ENCODE results near the gene UBE2A.

The UBE2A gene

DNA sequence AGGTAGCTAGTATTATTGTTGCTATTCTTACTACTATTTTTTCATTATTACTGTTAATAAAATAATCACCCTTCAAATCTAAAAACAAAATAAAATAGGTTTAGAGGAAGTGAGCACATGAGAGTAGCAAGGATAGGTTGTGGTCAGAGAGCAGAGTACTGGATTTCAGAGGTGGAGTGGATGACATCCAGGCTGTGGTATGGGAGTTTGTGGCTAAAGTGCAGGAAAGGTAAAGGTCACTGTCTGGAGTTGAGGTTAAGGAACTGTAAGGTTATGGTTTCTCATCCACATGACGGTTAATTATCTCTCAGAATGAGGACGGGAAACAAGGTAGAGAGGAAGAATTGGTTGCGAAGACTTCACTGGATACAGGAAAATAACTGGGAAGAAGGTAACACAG lies 36.9 kb upstream of the UBE2A start:
- H3K36me3 ChIP-seq (ENCODE audit: control insufficient read depth in 2 of 2, insufficient read depth in 1 of 2, low read length in 2 of 2) = peaks cover 0 to 17% of the 10 kb centered on the region in 2 experiments; a peak in 2 of 3 replicates
- TF ChIP-seq ZNF266 (tag by site-specific recombination; IDR thresholded peaks at IDR 0.05; ENCODE audit: low read depth) (no peak), MYNN (tag by site-specific recombination; IDR thresholded peaks at IDR 0.05; ENCODE audit: borderline replicate concordance) (no peak), GLIS1 (tag by site-specific recombination; IDR thresholded peaks at IDR 0.05) (no peak), ZNF366 (tag by site-specific recombination; conservative IDR thresholded peaks at IDR 0.05) (no peak), MEIS1 (CRISPR knock-in tag; IDR thresholded peaks at IDR 0.05; ENCODE audit: borderline replicate concordance) (no peak), SP3 (tag by site-specific recombination; IDR thresholded peaks at IDR 0.05) (no peak), ZNF785 (tag by site-specific recombination; IDR thresholded peaks at IDR 0.05) (no peak), ZNF654 (tag by site-specific recombination; IDR thresholded peaks at IDR 0.05; ENCODE audit: low read depth) (no peak)
- POLR2A ChIA-PET = no interaction called here
- H3K4me3 ChIP-seq (ENCODE audit: low read depth, low read length) = no peak overlapping the region
- no peaks in the 10 kb centered on the region for H3K4me1 ChIP-seq (ENCODE audit: control insufficient read depth, insufficient read depth, low read length)
- CTCF ChIA-PET = no interaction called here
- no peak overlapping the region for H3K27ac ChIP-seq (ENCODE audit: extremely low read depth, low read depth, low read length)
- no peaks in the 10 kb centered on the region for H3K9me3 ChIP-seq (ENCODE audit: control insufficient read depth, insufficient read depth, low read depth, low read length)

DNA sequence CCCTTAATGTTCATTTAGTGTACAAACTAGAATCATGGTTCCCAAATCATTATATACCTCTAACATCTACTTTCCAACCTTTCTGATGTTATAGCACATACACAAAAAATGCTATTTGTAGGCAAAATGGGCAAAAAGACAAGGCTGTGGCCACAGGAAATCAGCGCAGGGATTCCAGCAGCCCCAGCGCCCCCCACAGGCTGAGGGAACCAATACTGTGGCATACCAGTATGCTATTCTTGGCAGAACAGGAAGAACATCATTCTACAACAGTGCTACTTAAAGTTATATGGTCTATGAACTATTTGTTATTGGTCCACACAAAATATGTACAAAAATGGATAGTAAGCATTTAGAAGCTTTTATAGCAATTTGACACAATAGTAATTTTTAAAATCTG lies 34.5 kb upstream of the UBE2A start:
- ChIA-PET CTCF (interaction anchor here (0.7 to 1.2 kb wide), 2 partner anchors 13 to 27 kb away, joined by 3 to 4 read pairs; no protein-coding TSS in a partner anchor), POLR2A (no interaction called here)
- Histone ChIP-seq H3K27ac (ENCODE audit: extremely low read depth, low read depth, low read length) (no peak overlapping the region), H3K36me3 (ENCODE audit: control insufficient read depth in 2 of 2, insufficient read depth in 1 of 2, low read length in 2 of 2) (peaks cover 0 to 17% of the 10 kb centered on the region in 2 experiments; a peak in 2 of 3 replicates), H3K4me1 (ENCODE audit: control insufficient read depth, insufficient read depth, low read length) (no peaks in the 10 kb centered on the region), H3K9me3 (ENCODE audit: control insufficient read depth, insufficient read depth, low read depth, low read length) (no peaks in the 10 kb centered on the region), H3K4me3 (ENCODE audit: low read depth, low read length) (no peak overlapping the region)
- no peak for TF ChIP-seq SCRT2 (tag by site-specific recombination; IDR thresholded peaks at IDR 0.05)
- no peak for TF ChIP-seq FEZF1 (tag by site-specific recombination; IDR thresholded peaks at IDR 0.05)
- TF ChIP-seq, protein P1, sequence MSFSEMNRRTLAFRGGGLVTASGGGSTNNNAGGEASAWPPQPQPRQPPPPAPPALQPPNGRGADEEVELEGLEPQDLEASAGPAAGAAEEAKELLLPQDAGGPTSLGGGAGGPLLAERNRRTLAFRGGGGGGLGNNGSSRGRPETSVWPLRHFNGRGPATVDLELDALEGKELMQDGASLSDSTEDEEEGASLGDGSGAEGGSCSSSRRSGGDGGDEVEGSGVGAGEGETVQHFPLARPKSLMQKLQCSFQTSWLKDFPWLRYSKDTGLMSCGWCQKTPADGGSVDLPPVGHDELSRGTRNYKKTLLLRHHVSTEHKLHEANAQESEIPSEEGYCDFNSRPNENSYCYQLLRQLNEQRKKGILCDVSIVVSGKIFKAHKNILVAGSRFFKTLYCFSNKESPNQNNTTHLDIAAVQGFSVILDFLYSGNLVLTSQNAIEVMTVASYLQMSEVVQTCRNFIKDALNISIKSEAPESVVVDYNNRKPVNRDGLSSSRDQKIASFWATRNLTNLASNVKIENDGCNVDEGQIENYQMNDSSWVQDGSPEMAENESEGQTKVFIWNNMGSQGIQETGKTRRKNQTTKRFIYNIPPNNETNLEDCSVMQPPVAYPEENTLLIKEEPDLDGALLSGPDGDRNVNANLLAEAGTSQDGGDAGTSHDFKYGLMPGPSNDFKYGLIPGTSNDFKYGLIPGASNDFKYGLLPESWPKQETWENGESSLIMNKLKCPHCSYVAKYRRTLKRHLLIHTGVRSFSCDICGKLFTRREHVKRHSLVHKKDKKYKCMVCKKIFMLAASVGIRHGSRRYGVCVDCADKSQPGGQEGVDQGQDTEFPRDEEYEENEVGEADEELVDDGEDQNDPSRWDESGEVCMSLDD (tag by site-specific recombination; IDR thresholded peaks at IDR 0.05) = no peak
- no peak for TF ChIP-seq KLF10 (tag by site-specific recombination; IDR thresholded peaks at IDR 0.05)
- no peak for TF ChIP-seq ZNF660 (tag by site-specific recombination; IDR thresholded peaks at IDR 0.05)
- TF ChIP-seq ZNF184 (tag by site-specific recombination; IDR thresholded peaks at IDR 0.05) = no peak
- TF ChIP-seq ZNF621 (tag by site-specific recombination; IDR thresholded peaks at IDR 0.05) = no peak
- TF ChIP-seq SCRT1 (tag by site-specific recombination; IDR thresholded peaks at IDR 0.05; ENCODE audit: borderline replicate concordance) = no peak
- no peak for TF ChIP-seq ZNF211 (tag by site-specific recombination; IDR thresholded peaks at IDR 0.05; ENCODE audit: low read depth)
- no peak for TF ChIP-seq ZNF292 (tag by site-specific recombination; IDR thresholded peaks at IDR 0.05; ENCODE audit: borderline replicate concordance, low read depth)

DNA sequence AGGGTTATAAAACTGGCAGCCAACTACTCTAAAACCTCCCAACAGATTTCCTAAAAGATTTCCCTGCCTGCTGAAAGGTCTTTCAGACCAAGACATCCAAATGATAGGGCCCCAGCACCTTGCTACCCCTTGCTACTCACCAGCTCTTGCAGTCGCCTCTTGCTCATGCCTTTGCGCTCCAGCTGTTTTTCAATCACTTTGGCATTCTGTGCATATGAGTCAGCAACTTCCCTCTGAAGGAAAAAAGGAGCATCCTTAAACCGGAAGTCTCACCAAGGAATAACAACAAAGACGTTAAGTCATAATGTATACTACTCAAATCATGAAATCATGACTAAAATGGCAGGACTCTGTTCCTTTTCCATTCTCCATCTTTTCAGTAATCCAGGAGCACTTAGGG lies 33.2 kb upstream of the UBE2A start:
- peaks cover 0 to 17% of the 10 kb centered on the region in 2 experiments; a peak in 2 of 3 replicates for H3K36me3 ChIP-seq (ENCODE audit: control insufficient read depth in 2 of 2, insufficient read depth in 1 of 2, low read length in 2 of 2)
- H3K4me3 ChIP-seq (ENCODE audit: low read depth, low read length) = no peak overlapping the region
- no peaks in the 10 kb centered on the region for H3K4me1 ChIP-seq (ENCODE audit: control insufficient read depth, insufficient read depth, low read length)
- no peak overlapping the region for H3K27ac ChIP-seq (ENCODE audit: extremely low read depth, low read depth, low read length)
- CTCF ChIA-PET = interaction anchor here (0.7 kb wide), 1 partner anchor 291 kb away, joined by 3 read pairs; no protein-coding TSS in a partner anchor
- POLR2A ChIA-PET = interaction anchor here (0.6 kb wide), 1 partner anchor 130 kb away, joined by 4 read pairs; no protein-coding TSS in a partner anchor
- no peaks in the 10 kb centered on the region for H3K9me3 ChIP-seq (ENCODE audit: control insufficient read depth, insufficient read depth, low read depth, low read length)
- TF ChIP-seq ZNF654 (tag by site-specific recombination; IDR thresholded peaks at IDR 0.05; ENCODE audit: low read depth) (no peak; the same call in 1 of the 2 replicates), ZNF560 (tag by site-specific recombination; IDR thresholded peaks at IDR 0.05; ENCODE audit: borderline replicate concordance) (no peak), ZNF514 (tag by site-specific recombination; IDR thresholded peaks at IDR 0.05) (no peak), ZNF423 (tag by site-specific recombination; IDR thresholded peaks at IDR 0.05) (no peak), ZNF561 (tag by site-specific recombination; IDR thresholded peaks at IDR 0.05; ENCODE audit: borderline replicate concordance) (no peak), ZNF23 (tag by site-specific recombination; IDR thresholded peaks at IDR 0.05; ENCODE audit: borderline replicate concordance) (no peak), ZNF791 (tag by site-specific recombination; IDR thresholded peaks at IDR 0.05) (no peak), ZNF529 (tag by site-specific recombination; IDR thresholded peaks at IDR 0.05; ENCODE audit: insufficient replicate concordance) (no peak), KLF7 (tag by site-specific recombination; IDR thresholded peaks at IDR 0.05; ENCODE audit: borderline replicate concordance) (no peak), ZBTB8A (tag by site-specific recombination; IDR thresholded peaks at IDR 0.05) (no peak), ZNF174 (tag by site-specific recombination; IDR thresholded peaks at IDR 0.05) (no peak), ZNF416 (tag by site-specific recombination; IDR thresholded peaks at IDR 0.05) (no peak), ZNF341 (tag by site-specific recombination; IDR thresholded peaks at IDR 0.05; ENCODE audit: low read depth) (no peak)
- TF ChIP-seq, protein P2, sequence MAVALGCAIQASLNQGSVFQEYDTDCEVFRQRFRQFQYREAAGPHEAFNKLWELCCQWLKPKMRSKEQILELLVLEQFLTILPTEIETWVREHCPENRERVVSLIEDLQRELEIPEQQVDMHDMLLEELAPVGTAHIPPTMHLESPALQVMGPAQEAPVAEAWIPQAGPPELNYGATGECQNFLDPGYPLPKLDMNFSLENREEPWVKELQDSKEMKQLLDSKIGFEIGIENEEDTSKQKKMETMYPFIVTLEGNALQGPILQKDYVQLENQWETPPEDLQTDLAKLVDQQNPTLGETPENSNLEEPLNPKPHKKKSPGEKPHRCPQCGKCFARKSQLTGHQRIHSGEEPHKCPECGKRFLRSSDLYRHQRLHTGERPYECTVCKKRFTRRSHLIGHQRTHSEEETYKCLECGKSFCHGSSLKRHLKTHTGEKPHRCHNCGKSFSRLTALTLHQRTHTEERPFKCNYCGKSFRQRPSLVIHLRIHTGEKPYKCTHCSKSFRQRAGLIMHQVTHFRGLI (tag by site-specific recombination; IDR thresholded peaks at IDR 0.05) = no peak
